Trophoblast cell (in vitro differentiated cells and primary cell): Measurements from ENCODE around the gene ARHGEF16.

Source experiments
- DNase-seq, 2 donors: peaks; one replicate each; pipeline ENCODE4 v3.0.0-alpha.2; 2016
- H2AFZ ChIP-seq: 2 replicates; pipeline ENCODE4 v1.6.1; 2013; ENCODE audit warnings: low read length, moderate library complexity, mild to moderate bottlenecking; ENCODE audit not compliant: insufficient read depth, poor library complexity
- H2AK5ac ChIP-seq: 2 replicates; pipeline ENCODE4 v1.6.1; 2013; ENCODE audit warnings: mild to moderate bottlenecking, low read length
- H2BK120ac ChIP-seq: 2 replicates; pipeline ENCODE4 v1.6.1; 2013; ENCODE audit warnings: low read length, mild to moderate bottlenecking, moderate library complexity; ENCODE audit not compliant: insufficient read depth, poor library complexity
- H2BK12ac ChIP-seq: 2 replicates; pipeline ENCODE4 v1.6.1; 2013; ENCODE audit warnings: mild to moderate bottlenecking, low read length, moderate library complexity
- H2BK5ac ChIP-seq: 2 replicates; pipeline ENCODE4 v1.6.1; 2013; ENCODE audit warnings: low read length, low read depth, moderate library complexity, mild to moderate bottlenecking; ENCODE audit not compliant: poor library complexity
- H3K14ac ChIP-seq: 2 replicates; pipeline ENCODE4 v1.6.1; 2013; ENCODE audit warnings: mild to moderate bottlenecking, low read length
- H3K18ac ChIP-seq: 2 replicates; pipeline ENCODE4 v1.6.1; 2013; ENCODE audit warnings: mild to moderate bottlenecking, low read length
- H3K23ac ChIP-seq: 2 replicates; pipeline ENCODE4 v1.6.1; 2013; ENCODE audit warnings: low read length
- H3K27ac ChIP-seq: 2 replicates; pipeline ENCODE4 v1.5.1; 2013; ENCODE audit warnings: low read depth, mild to moderate bottlenecking, inconsistent platforms, low read length, moderate library complexity
- H3K27me3 ChIP-seq: 2 replicates; pipeline ENCODE4 v1.6.1; 2013; ENCODE audit warnings: inconsistent platforms, mild to moderate bottlenecking, low read length, moderate library complexity; ENCODE audit not compliant: insufficient read depth
- H3K36me3 ChIP-seq, 2 experiments: 1 replicate in 1 of 2; 2 replicates in 1 of 2; pipeline ENCODE4 v1.6.1; 2013; ENCODE audit warnings: low read length in 2 of 2, mild to moderate bottlenecking in 2 of 2, moderate library complexity in 1 of 2; ENCODE audit not compliant: insufficient read depth in 2 of 2, control insufficient read depth in 1 of 2
- H3K4ac ChIP-seq: 2 replicates; pipeline ENCODE4 v1.6.1; 2013; ENCODE audit warnings: low read depth, mild to moderate bottlenecking, low read length, moderate library complexity
- H3K4me1 ChIP-seq, 2 experiments: 1 replicate in 1 of 2; 2 replicates in 1 of 2; pipeline ENCODE4 v1.6.1; 2013; ENCODE audit warnings: low read length in 2 of 2, mild to moderate bottlenecking in 2 of 2, moderate library complexity in 1 of 2; ENCODE audit not compliant: insufficient read depth in 2 of 2, control insufficient read depth in 1 of 2
- H3K4me2 ChIP-seq: 2 replicates; pipeline ENCODE4 v1.6.1; 2013; ENCODE audit warnings: inconsistent platforms, mild to moderate bottlenecking, low read length, moderate library complexity
- H3K4me3 ChIP-seq: 2 replicates; pipeline ENCODE4 v1.5.1; 2013; ENCODE audit warnings: mild to moderate bottlenecking, low read depth, low read length, inconsistent platforms
- H3K79me1 ChIP-seq: one replicate; pipeline ENCODE4 v1.6.1; 2013; ENCODE audit warnings: low read length
- H3K79me2 ChIP-seq: 2 replicates; pipeline ENCODE4 v1.6.1; 2013; ENCODE audit warnings: low read length, mild to moderate bottlenecking; ENCODE audit not compliant: control insufficient read depth, insufficient read depth, poor library complexity
- H3K9ac ChIP-seq: 2 replicates; pipeline ENCODE4 v1.6.1; 2013; ENCODE audit warnings: mild to moderate bottlenecking, low read length
- H3K9me3 ChIP-seq: 2 replicates; pipeline ENCODE4 v1.6.1; 2013; ENCODE audit warnings: low read depth, mild to moderate bottlenecking, control low read depth, inconsistent platforms, low read length; ENCODE audit not compliant: insufficient read depth
- H4K12ac ChIP-seq: 2 replicates; pipeline ENCODE4 v1.6.1; 2013; ENCODE audit warnings: low read depth, mild to moderate bottlenecking, low read length, moderate library complexity
- H4K8ac ChIP-seq: 2 replicates; pipeline ENCODE4 v1.6.1; 2013; ENCODE audit warnings: low read depth, mild to moderate bottlenecking, low read length, moderate library complexity
- H4K91ac ChIP-seq: one replicate; pipeline ENCODE4 v1.6.1; 2013; ENCODE audit warnings: low read depth, mild to moderate bottlenecking, low read length, moderate library complexity
- WGBS: extraction: QIAGEN DNeasy Blood & Tissue Kit; methylation state at CpG from one replicate; pipeline ENCODE4 v1.1.7; 2013; ENCODE audit warnings: missing lambda C conversion rate; ENCODE audit not compliant: insufficient read length, insufficient coverage; ENCODE audit errors: extremely low coverage; 5-methylcytosine and 5-hydroxymethylcytosine counted together

Gene ARHGEF16

GRCh38 chr1:3497521-3497920 lies 43.1 kb downstream of the ARHGEF16 start:
- Histone ChIP-seq H3K18ac (no peak overlapping the region), H3K4me2 (no peak overlapping the region), H3K79me1 (no peaks in the 10 kb centered on the region), H2BK120ac (no peak overlapping the region), H3K27me3 (no peaks in the 10 kb centered on the region), H3K14ac (no peak overlapping the region), H3K4me1 (no peaks in the 10 kb centered on the region), H2AFZ (no peak overlapping the region), H4K8ac (no peak overlapping the region), H3K4ac (no peak overlapping the region), H3K9me3 (no peaks in the 10 kb centered on the region), H4K12ac (no peak overlapping the region), H3K9ac (no peak overlapping the region), H2BK12ac (no peak overlapping the region), H3K36me3 (no peaks in the 10 kb centered on the region), H3K79me2 (no peaks in the 10 kb centered on the region), H3K4me3 (no peak overlapping the region), H3K27ac (no peak overlapping the region), H3K23ac (no peak overlapping the region), H2BK5ac (no peak overlapping the region), H2AK5ac (no peak overlapping the region), H4K91ac (no peak overlapping the region)
- no peak for DNase-seq
- WGBS: no CpG with 5 or more reads among the region's 19 CpGs

- no peak overlapping the region for H2AFZ ChIP-seq
- no peaks in the 10 kb centered on the region for H3K79me2 ChIP-seq
- no peak overlapping the region for H4K8ac ChIP-seq
- H2BK120ac ChIP-seq: no peak overlapping the region
- no peak overlapping the region for H3K9ac ChIP-seq
- no peak overlapping the region for H3K27ac ChIP-seq
- H3K9me3 ChIP-seq: no peaks in the 10 kb centered on the region
- H3K4me2 ChIP-seq: no peak overlapping the region
- no peak overlapping the region for H2BK5ac ChIP-seq
- H3K23ac ChIP-seq: no peak overlapping the region
- no peak overlapping the region for H3K4ac ChIP-seq
- no peaks in the 10 kb centered on the region for H3K36me3 ChIP-seq
- no peaks in the 10 kb centered on the region for H3K4me1 ChIP-seq
- no peak for DNase-seq
- no peak overlapping the region for H3K4me3 ChIP-seq
- no peak overlapping the region for H3K18ac ChIP-seq
- H3K27me3 ChIP-seq: no peaks in the 10 kb centered on the region
- H2AK5ac ChIP-seq: no peak overlapping the region
- no peak overlapping the region for H4K12ac ChIP-seq
- no peak overlapping the region for H4K91ac ChIP-seq
- WGBS: no CpG with 5 or more reads among the region's 26 CpGs
- H3K14ac ChIP-seq: no peak overlapping the region
- no peak overlapping the region for H2BK12ac ChIP-seq
- H3K79me1 ChIP-seq: no peaks in the 10 kb centered on the region
Measured at GRCh38 chr1:3498246-3498930, 43.9 kb downstream of the ARHGEF16 start.

GRCh38 chr1:3498986-3499385 lies 44.5 kb downstream of the ARHGEF16 start:
- no peak overlapping the region for H3K9ac ChIP-seq

GRCh38 chr1:3499611-3500010 lies 45.1 kb downstream of the ARHGEF16 start:
- Histone ChIP-seq H2AK5ac (no peak overlapping the region), H3K79me1 (no peaks in the 10 kb centered on the region), H2BK5ac (no peak overlapping the region), H4K8ac (no peak overlapping the region), H3K4me1 (no peaks in the 10 kb centered on the region), H3K9me3 (no peaks in the 10 kb centered on the region), H2AFZ (no peak overlapping the region), H3K18ac (no peak overlapping the region), H3K14ac (no peak overlapping the region), H3K4me3 (no peak overlapping the region), H3K27me3 (no peaks in the 10 kb centered on the region), H3K36me3 (no peaks in the 10 kb centered on the region), H3K79me2 (no peaks in the 10 kb centered on the region), H3K4ac (no peak overlapping the region), H4K12ac (no peak overlapping the region), H3K23ac (no peak overlapping the region), H3K4me2 (no peak overlapping the region), H2BK12ac (no peak overlapping the region), H3K27ac (no peak overlapping the region), H3K9ac (no peak overlapping the region), H2BK120ac (no peak overlapping the region), H4K91ac (no peak overlapping the region)
- no CpG with 5 or more reads among the region's 22 CpGs for WGBS
- DNase-seq: no peak

More at GRCh38 chr1:3498986-3499385, 44.5 kb downstream of the ARHGEF16 start:
- Histone ChIP-seq H2BK5ac (no peak overlapping the region), H2AFZ (no peak overlapping the region), H3K18ac (no peak overlapping the region), H3K9me3 (no peaks in the 10 kb centered on the region), H4K8ac (no peak overlapping the region), H3K4me1 (no peaks in the 10 kb centered on the region), H3K79me2 (no peaks in the 10 kb centered on the region), H2BK120ac (no peak overlapping the region), H2AK5ac (no peak overlapping the region), H4K12ac (no peak overlapping the region), H2BK12ac (no peak overlapping the region), H3K4ac (no peak overlapping the region), H3K79me1 (no peaks in the 10 kb centered on the region), H3K4me3 (no peak overlapping the region), H4K91ac (no peak overlapping the region), H3K27me3 (no peaks in the 10 kb centered on the region), H3K36me3 (no peaks in the 10 kb centered on the region), H3K27ac (no peak overlapping the region), H3K14ac (no peak overlapping the region), H3K4me2 (no peak overlapping the region), H3K23ac (no peak overlapping the region)
- WGBS: no CpG with 5 or more reads among the region's 8 CpGs
- DNase-seq: no peak
